PC-9 (cell line): ENCODE results near the gene SSNA1. TPM values are rescaled to one million over a fixed set of nuclear protein-coding genes. Genes with fewer than 3 reads are reported as not detected.

ENCODE experiments used
- BruUV-seq: library from RNA; stranded (reverse); fragments of 400-500 nt; replicated peaks from 2 replicates; lab custom pipeline; 2021; lab: Mats Ljungman, UMichigan
- CTCF ChIA-PET: fragments of 300-600 bp; sonication (Branson Sonifier 250); formaldehyde crosslinking; loops from one replicate; lab custom pipeline; 2022; ENCODE audit warnings: antibody characterized with exemption; lab: Charles Lee
- POLR2A ChIA-PET: fragments of 300-600 bp; sonication (Branson Sonifier 250); formaldehyde crosslinking; loops from one replicate; lab custom pipeline; 2022; ENCODE audit warnings: antibody characterized with exemption; ENCODE audit not compliant: unreplicated experiment; lab: Charles Lee
- DNase-seq, 2 experiments: peaks; one replicate each; pipeline versions ENCODE4 v3.0.0 to v3.0.0-alpha.2; 2015 to 2022; ENCODE audit warnings: mixed read lengths in 1 of 2
- H2AFZ ChIP-seq: fragments of 200-600 bp; sonication (generic); 2 replicates; pipeline ENCODE4 v1.8.1; 2017; ENCODE audit warnings: antibody characterized with exemption
- H3F3A ChIP-seq: fragments of 200-600 bp; sonication (generic); 2 replicates; pipeline ENCODE4 v1.8.1; 2017; ENCODE audit warnings: antibody characterized with exemption, mild to moderate bottlenecking, low read depth; ENCODE audit not compliant: insufficient read depth
- H3K27ac ChIP-seq: fragments of 200-600 bp; sonication (generic); 2 replicates; pipeline ENCODE4 v1.6.1; 2016; ENCODE audit warnings: mixed run types
- H3K27me3 ChIP-seq: fragments of 200-600 bp; sonication (generic); 2 replicates; pipeline ENCODE4 v1.6.1; 2016; ENCODE audit warnings: low read depth, mixed run types; ENCODE audit not compliant: insufficient read depth
- H3K36me3 ChIP-seq: fragments of 200-600 bp; sonication (generic); 2 replicates; pipeline ENCODE4 v1.6.1; 2016; ENCODE audit warnings: low read depth, mixed run types
- H3K4me1 ChIP-seq: fragments of 200-600 bp; sonication (generic); replicated peaks from 2 replicates; pipeline ENCODE4 v1.6.1; 2016; ENCODE audit warnings: mixed run types; ENCODE audit not compliant: insufficient read depth
- H3K4me2 ChIP-seq: fragments of 200-600 bp; sonication (generic); 2 replicates; pipeline ENCODE4 v1.6.1; 2017; ENCODE audit warnings: mixed run types
- H3K4me3 ChIP-seq: fragments of 200-600 bp; sonication (generic); 2 replicates; pipeline ENCODE4 v1.6.1; 2016; ENCODE audit warnings: mixed run types
- H3K79me2 ChIP-seq: fragments of 200-600 bp; sonication (generic); 2 replicates; pipeline ENCODE4 v1.6.1; 2017; ENCODE audit warnings: low read depth, mixed run types
- H3K9me2 ChIP-seq: fragments of 200-600 bp; sonication (generic); 2 replicates; pipeline ENCODE4 v1.8.1; 2017; ENCODE audit warnings: mild to moderate bottlenecking; ENCODE audit not compliant: insufficient read depth
- H3K9me3 ChIP-seq: fragments of 200-600 bp; sonication (generic); 2 replicates; pipeline ENCODE4 v1.8.1; 2016; ENCODE audit warnings: low read depth; ENCODE audit not compliant: insufficient read depth
- H4K20me1 ChIP-seq: fragments of 200-600 bp; sonication (generic); 2 replicates; pipeline ENCODE4 v1.8.1; 2017; ENCODE audit not compliant: insufficient read depth
- EZH2 ChIP-seq: fragments of 200-600 bp; sonication (generic); IDR thresholded peaks from 2 replicates; pipeline ENCODE4 v1.8.0; 2017; ENCODE audit warnings: antibody characterized with exemption, low read depth
- intact Hi-C: fragments of 100-400 bp; cut with micrococcal nuclease; formaldehyde crosslinking; loops from one replicate; pipeline ENCODE4 v1.10.0; 2022; ENCODE audit not compliant: unreplicated experiment
- total RNA-seq: library from RNA; stranded (reverse); gene quantifications from 2 replicates; pipeline ENCODE4 v1.2.3, GENCODE V29; 2021
- TF ChIP-seq, protein P1 (sequence below): fragments of 200-600 bp; sonication (generic); conservative IDR thresholded peaks from 2 replicates; pipeline ENCODE4 v1.6.1; 2017; ENCODE audit warnings: mixed run types, antibody characterized with exemption, mild to moderate bottlenecking, moderate library complexity

The SSNA1 gene
- total RNA-seq, 1 experiment from 2014 or later = 98.7 TPM

- Histone ChIP-seq H3K27ac (no peak overlapping the region), H3K4me3 (no peak overlapping the region), H3K36me3 (no peaks in the 10 kb centered on the region), H3K4me1 (peaks cover 11% of the 10 kb centered on the region), H3K27me3 (peaks cover 10% of the 10 kb centered on the region; the same call in 1 of the 2 replicates), H3K9me3 (no peaks in the 10 kb centered on the region), H3F3A (peaks cover 13% of the 10 kb centered on the region), H3K9me2 (no peaks in the 10 kb centered on the region), H4K20me1 (no peaks in the 10 kb centered on the region), H3K79me2 (no peaks in the 10 kb centered on the region), H3K4me2 (no peak overlapping the region), H2AFZ (no peak overlapping the region)
- BruUV-seq = no TSS peak
- POLR2A ChIA-PET = no interaction called here
- CTCF ChIA-PET = interaction anchor here (0.5 kb wide), 1 partner anchor 90 kb away, joined by 4 read pairs; no protein-coding TSS in a partner anchor
- DNase-seq = no peak
- intact Hi-C loops = no loop called here
- no peak for TF ChIP-seq EZH2
- TF ChIP-seq, protein P1, sequence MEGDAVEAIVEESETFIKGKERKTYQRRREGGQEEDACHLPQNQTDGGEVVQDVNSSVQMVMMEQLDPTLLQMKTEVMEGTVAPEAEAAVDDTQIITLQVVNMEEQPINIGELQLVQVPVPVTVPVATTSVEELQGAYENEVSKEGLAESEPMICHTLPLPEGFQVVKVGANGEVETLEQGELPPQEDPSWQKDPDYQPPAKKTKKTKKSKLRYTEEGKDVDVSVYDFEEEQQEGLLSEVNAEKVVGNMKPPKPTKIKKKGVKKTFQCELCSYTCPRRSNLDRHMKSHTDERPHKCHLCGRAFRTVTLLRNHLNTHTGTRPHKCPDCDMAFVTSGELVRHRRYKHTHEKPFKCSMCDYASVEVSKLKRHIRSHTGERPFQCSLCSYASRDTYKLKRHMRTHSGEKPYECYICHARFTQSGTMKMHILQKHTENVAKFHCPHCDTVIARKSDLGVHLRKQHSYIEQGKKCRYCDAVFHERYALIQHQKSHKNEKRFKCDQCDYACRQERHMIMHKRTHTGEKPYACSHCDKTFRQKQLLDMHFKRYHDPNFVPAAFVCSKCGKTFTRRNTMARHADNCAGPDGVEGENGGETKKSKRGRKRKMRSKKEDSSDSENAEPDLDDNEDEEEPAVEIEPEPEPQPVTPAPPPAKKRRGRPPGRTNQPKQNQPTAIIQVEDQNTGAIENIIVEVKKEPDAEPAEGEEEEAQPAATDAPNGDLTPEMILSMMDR = no peak
Measured at GRCh38 chr9:137146527-137146918, 42.0 kb upstream of the SSNA1 start.

DNA sequence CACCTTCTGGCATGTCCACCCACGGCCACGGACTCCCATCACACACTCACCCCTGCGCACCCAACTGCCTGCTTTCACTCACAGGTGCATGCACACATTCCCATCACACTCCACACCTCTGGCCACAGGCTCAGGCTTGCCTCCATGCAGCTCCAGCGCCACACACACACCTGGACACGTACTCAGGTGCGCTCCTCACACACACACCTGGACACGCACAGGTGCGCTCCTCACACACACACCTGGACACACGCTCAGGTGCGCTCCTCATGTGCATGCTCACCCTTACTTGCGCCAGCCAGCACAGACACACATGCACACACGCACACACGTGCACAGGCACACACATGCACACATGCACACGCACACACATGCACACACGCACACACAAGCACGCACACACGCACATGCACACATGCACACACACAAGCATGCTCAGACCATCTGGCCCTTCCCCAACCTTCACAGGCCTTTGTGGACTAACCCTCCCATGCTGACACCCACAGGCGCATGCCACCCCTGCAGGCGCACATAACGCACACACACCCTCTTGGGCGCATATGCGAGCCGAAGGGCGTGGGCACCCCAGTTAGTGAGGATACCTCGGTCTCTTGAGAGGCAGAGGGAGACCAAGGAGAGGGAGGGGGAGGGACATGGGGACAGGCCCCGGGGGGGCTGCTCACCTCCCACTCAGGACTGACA is 41.2 kb upstream of the SSNA1 start:
- intact Hi-C loops = no loop called here
- no peak for DNase-seq
- ChIA-PET POLR2A (no interaction called here), CTCF (no interaction called here)
- H3K4me2 ChIP-seq = no peak overlapping the region
- no TSS peak for BruUV-seq
- no peaks in the 10 kb centered on the region for H3K9me2 ChIP-seq
- peaks cover 7% of the 10 kb centered on the region; the same call in 1 of the 2 replicates for H3K27me3 ChIP-seq
- no peak for TF ChIP-seq EZH2
- TF ChIP-seq, protein P1 = no peak
- no peaks in the 10 kb centered on the region for H3K36me3 ChIP-seq
- no peaks in the 10 kb centered on the region for H4K20me1 ChIP-seq
- H3F3A ChIP-seq = peaks cover 21% of the 10 kb centered on the region
- peaks cover 11% of the 10 kb centered on the region for H3K4me1 ChIP-seq
- no peak overlapping the region for H3K27ac ChIP-seq
- H3K79me2 ChIP-seq = no peaks in the 10 kb centered on the region
- no peaks in the 10 kb centered on the region for H3K9me3 ChIP-seq
- no peak overlapping the region for H2AFZ ChIP-seq
- no peak overlapping the region for H3K4me3 ChIP-seq

GRCh38 chr9:137147793-137148160 is 40.7 kb upstream of the SSNA1 start:
- no peak overlapping the region for H3K27ac ChIP-seq
- H3K9me2 ChIP-seq = no peaks in the 10 kb centered on the region
- BruUV-seq = no TSS peak
- H3K4me3 ChIP-seq = no peak overlapping the region
- POLR2A ChIA-PET = no interaction called here
- H3K9me3 ChIP-seq = no peaks in the 10 kb centered on the region
- intact Hi-C loops = no loop called here
- peaks cover 26% of the 10 kb centered on the region for H3F3A ChIP-seq
- no peaks in the 10 kb centered on the region for H4K20me1 ChIP-seq
- TF ChIP-seq, protein P1 = no peak
- TF ChIP-seq EZH2 = no peak
- DNase-seq = no peak
- H3K79me2 ChIP-seq = no peaks in the 10 kb centered on the region
- H3K4me1 ChIP-seq = peaks cover 11% of the 10 kb centered on the region
- no peak overlapping the region for H2AFZ ChIP-seq
- CTCF ChIA-PET = no interaction called here
- no peak overlapping the region for H3K4me2 ChIP-seq
- peaks cover 6% of the 10 kb centered on the region; the same call in 1 of the 2 replicates for H3K27me3 ChIP-seq
- H3K36me3 ChIP-seq = no peaks in the 10 kb centered on the region
